Measurements from ENCODE around the gene OR8B8.
"Not testable (repeated sequence)": the region's sequence is repeated elsewhere in the genome, so short reads cannot be mapped to it uniquely, and the experiment has no call there.

OR8B8 gene

GRCh38 chr11:124441081-124441480 is 4.4 kb downstream of the OR8B8 start:
- DNase-seq, result no peak

- DNase-seq, result no peak
These were observed 4.9 kb downstream of the OR8B8 start for GRCh38 chr11:124440608-124441007.

DNA sequence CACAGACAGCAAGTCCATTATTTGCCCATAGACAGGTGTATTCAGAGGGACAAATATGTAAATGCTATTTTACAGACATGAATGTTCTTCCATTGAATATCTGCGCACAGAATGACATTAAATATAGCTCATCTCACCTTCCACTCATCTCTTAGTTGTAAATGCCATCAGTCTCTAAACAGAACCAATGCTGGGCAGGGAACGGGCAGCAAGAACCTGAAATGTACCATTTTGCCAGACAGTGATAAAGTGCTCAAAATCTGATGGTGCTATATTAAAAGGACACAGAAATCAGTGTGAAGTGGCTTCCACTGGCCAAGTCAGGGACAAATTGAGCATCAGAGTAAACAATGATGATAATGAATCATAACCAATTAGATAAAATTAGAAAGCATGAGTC is 10.8 kb downstream of the OR8B8 start:
- DNase-seq, result no peak

- no peak for DNase-seq
These were observed 15.9 kb downstream of the OR8B8 start for GRCh38 chr11:124429599-124429998.

DNA sequence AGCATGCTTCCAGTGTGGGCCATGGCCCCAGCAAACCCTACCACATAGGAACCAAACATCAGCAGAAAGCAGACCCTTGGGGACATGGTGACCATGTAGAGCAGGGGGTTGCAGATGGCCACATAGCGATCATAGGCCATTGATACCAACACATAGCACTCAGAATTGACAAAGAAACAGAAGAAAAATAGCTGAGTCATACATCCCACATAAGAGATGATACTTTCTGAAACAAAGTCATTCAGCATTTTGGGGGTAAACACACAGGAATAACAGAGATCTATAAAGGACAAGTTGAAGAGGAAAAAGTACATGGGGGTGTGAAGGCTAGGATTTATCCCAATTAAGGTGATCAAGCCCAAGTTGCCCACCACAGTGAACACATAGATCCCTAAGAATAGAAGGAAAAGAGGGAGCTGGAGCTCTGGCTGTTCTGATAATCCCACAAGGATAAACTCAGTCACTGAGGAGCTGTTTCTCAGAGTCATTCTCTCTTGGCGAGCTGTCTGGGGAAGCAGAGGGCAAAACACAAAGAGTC is 21.0 kb downstream of the OR8B8 start, which contains the start of gene OR8B4:
TSS of gene OR8B4 (minus strand) at position 488 of the 538 bp plus-strand sequence. CDS start at position 488, 0 bp downstream.
- no peak for DNase-seq

- DNase-seq, result no peak
These were observed 24.5 kb downstream of the OR8B8 start for GRCh38 chr11:124421043-124421442.

- DNase-seq, result no peak
These were observed 30.1 kb downstream of the OR8B8 start for GRCh38 chr11:124415356-124415923.

GRCh38 chr11:124409906-124410305 is 35.6 kb downstream of the OR8B8 start:
- no peak for DNase-seq

GRCh38 chr11:124405581-124405980 is 39.9 kb downstream of the OR8B8 start:
- DNase-seq, result no peak

- DNase-seq, result not testable (repeated sequence)
These were observed 42.3 kb downstream of the OR8B8 start for GRCh38 chr11:124403186-124403585.

DNA sequence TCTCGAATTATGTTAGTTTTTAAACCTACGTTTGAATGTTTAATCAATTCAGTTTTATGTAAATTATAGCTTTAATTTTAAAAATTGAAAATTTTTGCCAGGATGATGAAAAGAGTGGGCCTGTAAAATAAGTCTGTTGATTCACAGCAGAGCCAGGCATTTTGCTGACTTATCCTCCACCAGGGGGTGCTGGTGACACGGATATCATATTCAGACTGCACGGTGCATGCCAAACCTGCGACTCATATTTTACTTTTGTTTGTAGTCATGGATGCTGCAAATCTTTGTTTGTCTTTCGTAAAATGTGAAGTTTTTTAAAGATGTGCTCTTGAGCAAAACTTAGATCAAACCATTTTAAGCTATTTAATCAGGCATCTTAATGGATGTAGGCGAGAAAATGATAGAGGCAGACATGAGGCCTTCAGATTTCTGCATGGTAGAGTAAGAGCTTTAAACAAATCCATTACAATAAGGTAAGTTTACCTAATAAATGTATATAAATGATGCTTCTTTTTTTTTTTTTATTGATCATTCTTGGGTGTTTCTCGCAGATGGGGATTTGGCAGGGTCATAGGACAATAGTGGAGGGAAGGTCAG is 43.1 kb downstream of the OR8B8 start:
- DNase-seq, result no peak

DNA sequence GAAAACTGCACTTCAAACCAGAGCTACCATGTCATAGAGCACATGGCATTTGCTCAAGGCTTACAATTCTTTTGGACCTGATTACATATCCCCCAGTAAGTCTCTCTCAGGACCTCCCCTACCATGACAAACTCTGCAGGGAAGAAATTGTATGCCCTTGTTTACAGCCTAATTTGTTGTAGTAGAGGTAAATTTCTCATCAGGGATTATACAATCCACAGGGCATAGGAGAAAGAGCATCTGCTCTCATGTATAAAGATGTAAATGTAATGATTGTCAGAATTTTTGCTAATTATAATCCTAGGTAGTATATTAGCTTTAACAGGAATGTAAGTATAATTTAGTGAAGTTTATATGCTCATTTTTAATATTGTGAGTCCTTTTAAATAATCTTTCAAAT is 46.6 kb downstream of the OR8B8 start, which contains the start of gene OR8B3:
TSS of gene OR8B3 (minus strand) at position 101 of the 400 bp plus-strand sequence. CDS start 1,673 bp downstream, outside the sequence.
- no peak for DNase-seq

DNA sequence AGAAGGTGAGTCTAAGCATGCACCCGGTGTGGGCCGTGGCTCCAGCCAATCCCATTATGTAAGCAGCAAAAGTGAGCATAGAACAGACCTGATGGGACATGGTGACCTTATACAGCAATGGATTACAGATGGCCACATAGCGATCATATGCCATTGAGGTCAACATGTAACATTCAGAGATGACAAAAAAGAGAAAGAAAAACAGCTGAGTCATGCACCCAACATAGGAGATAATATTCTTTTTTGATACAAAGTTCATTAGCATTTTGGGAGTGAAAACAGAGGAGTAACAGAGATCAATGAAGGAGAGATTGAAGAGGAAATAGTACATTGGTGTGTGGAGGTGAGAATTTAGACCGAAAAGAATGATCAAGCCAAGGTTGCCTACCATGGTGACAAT is 48.6 kb downstream of the OR8B8 start:
- DNase-seq, result not testable (repeated sequence)

- no peak for DNase-seq
These were observed 51.1 kb downstream of the OR8B8 start for GRCh38 chr11:124394408-124394807.
